ENCODE data around the gene TULP4.

Gene TULP4, protein sequence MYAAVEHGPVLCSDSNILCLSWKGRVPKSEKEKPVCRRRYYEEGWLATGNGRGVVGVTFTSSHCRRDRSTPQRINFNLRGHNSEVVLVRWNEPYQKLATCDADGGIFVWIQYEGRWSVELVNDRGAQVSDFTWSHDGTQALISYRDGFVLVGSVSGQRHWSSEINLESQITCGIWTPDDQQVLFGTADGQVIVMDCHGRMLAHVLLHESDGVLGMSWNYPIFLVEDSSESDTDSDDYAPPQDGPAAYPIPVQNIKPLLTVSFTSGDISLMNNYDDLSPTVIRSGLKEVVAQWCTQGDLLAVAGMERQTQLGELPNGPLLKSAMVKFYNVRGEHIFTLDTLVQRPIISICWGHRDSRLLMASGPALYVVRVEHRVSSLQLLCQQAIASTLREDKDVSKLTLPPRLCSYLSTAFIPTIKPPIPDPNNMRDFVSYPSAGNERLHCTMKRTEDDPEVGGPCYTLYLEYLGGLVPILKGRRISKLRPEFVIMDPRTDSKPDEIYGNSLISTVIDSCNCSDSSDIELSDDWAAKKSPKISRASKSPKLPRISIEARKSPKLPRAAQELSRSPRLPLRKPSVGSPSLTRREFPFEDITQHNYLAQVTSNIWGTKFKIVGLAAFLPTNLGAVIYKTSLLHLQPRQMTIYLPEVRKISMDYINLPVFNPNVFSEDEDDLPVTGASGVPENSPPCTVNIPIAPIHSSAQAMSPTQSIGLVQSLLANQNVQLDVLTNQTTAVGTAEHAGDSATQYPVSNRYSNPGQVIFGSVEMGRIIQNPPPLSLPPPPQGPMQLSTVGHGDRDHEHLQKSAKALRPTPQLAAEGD (N-terminal part only)

DNA sequence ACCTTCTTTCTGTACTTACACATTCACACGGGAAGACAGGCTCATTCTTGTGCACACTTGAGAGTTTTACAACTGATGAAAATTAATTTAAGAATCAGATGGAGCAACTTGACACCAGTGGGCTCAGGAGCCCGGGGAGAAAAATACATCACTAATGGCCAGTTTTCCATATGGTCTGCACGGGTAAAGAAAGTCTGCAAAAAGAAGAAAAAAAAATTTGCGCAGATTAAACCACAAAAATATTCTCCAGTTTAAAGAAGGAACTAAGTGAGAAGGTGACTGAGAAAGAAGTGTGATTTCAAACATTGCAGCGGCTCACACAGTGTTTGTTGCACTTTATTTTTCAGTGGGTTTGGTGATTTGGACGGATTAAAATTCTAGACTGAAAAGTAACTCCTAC, at the start of gene TULP4:
TSS of gene TULP4 (plus strand) at position 301 of the 400 bp plus-strand sequence. CDS start 1,552 bp downstream, outside the sequence.
- no peak for DNase-seq (ENCODE audit: low spot score)
- no peak for FAIRE-seq

DNA sequence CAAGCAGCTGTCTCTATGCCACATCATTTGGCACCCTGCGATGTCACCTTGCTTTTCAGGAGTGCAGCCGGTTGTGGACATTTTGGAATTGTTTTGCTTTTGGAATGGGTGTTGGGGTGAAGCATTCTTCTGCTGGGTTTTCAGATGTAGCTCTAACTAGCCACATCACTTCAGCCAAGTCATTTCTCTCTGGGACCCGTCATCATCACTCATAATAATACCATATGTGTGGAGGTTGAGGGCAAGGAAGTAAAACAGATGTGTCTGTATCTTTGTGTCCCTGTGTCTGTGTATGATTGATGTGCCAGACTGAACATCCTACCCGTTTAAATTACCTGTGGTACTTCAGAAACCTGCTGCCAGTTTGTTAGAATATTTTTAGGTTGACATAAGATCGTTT, 49.5 kb upstream of the TULP4 start:
- no peak for FAIRE-seq
- DNase-seq (ENCODE audit: low spot score), result no peak

DNA sequence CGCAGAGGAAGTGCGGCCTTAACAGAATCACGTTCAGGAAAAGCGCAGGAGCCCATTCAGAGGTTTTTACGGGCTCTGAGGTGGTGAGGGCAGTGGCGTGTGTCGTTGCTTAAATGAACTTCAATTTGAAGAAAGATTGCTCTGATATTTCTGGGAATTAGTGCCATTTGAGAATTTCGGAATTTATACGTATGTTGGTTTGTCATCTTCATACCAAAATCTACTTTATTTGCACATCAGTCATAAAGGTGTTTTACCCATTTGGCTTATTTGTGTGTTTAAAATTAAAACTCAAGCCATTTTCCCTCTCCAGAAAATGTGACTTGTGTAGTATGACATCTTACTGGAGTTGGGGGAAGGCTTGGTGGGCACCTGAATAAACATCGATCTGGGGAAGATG, 48.1 kb upstream of the TULP4 start:
- FAIRE-seq (no peak), DNase-seq (ENCODE audit: low spot score) (no peak)

DNA sequence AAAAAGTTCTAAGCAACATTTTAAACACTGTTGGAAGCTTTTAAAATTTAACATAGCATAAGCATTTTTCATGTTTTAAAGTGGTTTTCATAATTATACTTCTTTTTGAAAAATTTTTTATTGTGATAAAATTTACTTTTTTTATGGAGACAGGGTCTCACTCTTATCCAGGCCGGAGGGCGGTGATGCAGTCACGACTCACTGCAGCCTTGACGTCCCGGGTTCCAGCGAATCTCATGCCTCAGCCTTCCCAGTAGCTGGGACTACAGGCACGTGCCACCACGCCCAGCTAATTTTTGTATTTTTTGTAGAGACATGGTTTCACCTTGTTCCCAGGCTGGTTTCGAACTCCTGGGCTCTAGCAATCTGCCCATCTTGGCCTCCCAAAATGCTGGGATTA, 46.1 kb upstream of the TULP4 start:
- FAIRE-seq (no peak), DNase-seq (ENCODE audit: low spot score) (no peak)

DNA sequence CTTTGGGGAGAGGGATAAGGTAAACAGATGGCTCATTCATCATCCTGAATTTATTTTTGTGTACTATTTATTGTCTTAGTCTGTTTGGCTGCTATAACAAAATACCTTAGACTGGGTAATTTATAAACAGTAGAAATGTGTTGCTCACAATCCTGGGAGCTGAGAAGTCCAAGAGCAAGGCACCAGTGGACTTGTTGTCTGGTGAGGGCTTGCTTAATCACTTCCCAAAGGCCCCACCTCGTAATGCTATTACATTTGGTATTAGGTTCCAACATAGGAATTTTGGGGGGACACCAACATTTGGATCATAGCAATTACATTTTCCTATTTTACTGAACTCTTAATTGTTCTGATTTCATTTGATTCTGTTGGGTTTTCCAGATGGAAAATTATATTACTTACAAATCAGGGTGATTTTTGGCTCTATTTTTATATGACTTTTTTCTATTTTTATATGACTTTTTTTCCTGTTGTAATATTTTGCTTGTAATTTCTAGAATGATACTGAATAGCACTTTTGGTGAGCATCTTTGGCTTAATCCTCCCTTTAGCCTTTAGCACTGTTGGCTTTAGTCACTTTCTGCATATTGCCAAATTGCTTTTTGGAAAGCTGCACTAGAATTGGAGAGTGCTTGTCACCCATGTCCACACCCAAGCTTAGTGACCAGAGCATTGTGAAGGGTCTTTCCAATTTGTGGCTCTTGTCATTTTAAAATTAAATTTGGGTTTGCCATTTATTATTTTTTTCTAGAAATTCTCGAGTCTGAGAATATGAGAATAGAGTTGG, 43.7 kb upstream of the TULP4 start:
- no peak for FAIRE-seq
- DNase-seq (ENCODE audit: low spot score), result no peak

DNA sequence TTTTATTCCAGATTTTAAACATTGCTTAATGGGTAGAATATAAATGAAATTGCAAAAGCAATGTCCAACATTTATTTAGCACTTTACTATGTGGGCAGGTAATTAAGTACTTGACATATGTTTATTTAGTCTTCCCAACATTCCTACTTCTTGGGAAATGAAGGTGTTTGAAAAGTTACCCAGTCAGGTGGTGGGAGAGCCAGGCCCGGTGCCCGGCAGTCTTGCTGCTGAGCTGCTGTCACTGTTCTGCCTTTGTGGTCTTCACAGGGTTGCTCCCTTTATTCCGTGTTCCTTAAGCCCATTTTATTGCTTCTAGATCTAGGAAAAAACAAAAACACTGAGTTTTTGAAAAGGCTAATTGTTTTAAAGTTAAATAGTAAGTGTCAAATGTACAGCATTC, 42.6 kb upstream of the TULP4 start:
- DNase-seq (ENCODE audit: low spot score) (no peak), FAIRE-seq (no peak)

DNA sequence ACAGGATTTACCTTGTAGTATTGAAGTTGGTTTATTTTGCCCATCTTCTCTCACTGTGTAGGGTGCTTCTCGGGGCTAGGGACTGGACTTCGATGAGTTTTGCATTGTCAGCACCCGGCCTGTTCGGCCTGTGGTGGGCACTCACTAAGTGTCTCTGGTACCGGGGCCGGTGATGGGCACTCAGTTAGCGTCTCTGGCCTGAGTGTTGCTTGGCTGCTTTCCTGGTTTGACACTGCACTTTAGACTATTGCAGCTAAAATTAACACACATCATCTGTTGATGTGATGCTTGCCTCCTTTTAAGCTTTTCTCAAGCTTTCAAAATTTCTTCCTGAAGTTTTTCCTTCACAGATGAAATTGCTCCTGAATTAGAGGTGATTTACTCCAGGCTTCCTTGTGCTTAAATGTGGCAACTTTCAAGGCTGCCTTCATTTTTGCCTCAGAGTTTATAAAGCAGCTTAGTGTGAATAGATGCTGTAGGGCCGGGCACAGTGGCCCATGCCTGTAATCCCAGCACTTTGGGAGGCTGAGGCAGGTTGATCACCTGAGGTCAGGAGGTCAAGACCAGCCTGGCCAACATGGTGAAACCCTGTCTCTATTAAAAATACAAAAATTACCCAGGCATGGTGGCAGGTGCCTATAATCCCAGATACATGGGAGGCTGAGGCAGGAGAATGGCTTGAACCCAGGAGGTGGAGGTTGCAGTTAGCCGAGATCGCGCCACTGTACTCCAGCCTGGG, 41.7 kb upstream of the TULP4 start:
- no peak for DNase-seq (ENCODE audit: low spot score)
- FAIRE-seq, result no peak

DNA sequence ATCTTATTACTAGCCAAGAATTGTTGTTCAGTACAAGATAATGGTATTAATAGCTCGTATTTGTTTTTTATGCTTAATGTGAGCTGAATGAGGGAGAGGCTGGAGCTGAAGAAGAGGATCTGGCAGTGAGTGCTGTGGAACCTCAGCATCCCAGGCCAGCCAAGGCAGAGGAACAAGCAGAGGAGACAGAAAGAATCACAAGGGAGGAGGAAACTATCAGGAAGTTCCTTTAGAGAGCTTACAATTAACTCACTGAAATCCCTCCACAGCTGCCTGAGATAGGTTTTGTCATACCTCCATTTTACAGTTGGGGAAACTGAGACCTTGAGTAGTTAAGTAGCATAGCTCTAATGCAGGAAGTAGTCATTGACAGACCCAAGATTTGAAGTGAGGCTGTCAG, 39.9 kb upstream of the TULP4 start:
- FAIRE-seq (no peak), DNase-seq (ENCODE audit: low spot score) (no peak)

DNA sequence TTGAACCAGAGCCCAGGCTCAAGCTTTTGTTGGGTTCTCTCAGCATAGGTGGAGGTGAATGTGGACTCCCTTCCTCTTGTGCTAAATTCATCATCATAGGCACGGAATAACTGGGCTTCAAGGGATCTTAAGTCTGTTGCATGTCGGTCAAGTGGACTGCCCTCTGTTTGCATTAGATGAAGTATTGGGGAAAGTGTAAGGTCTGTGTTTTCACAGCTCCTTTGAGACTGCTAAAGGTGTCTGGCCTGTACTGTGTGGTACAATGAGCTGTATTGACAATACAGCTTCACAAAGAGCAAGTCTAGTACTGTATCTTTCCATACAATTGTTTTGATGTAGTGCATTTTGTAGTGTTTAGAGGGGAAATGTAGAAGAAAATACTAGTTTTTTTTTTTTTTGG, 34.3 kb upstream of the TULP4 start:
- no peak for DNase-seq (ENCODE audit: low spot score)
- FAIRE-seq, result no peak

DNA sequence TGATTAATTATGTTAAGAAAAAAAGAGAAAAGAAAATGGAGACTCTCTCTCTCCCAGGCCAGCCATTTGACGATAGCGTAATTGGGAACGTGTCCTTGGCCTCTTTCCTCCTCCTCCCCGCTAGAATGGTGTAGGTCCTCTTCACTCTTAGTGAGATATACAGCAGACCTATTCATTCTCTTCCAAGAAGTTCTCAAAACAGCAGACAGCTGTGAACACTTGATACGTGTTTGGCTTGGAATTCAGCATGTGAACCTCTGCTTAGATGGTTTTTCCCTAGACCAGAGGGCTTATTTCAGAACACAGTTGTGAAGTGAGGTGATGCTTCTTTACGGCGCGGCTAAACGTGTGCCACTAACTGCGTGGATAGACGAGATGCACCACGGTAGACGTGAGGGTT, 32.6 kb upstream of the TULP4 start:
- FAIRE-seq, result no peak
- DNase-seq (ENCODE audit: low spot score), result no peak

DNA sequence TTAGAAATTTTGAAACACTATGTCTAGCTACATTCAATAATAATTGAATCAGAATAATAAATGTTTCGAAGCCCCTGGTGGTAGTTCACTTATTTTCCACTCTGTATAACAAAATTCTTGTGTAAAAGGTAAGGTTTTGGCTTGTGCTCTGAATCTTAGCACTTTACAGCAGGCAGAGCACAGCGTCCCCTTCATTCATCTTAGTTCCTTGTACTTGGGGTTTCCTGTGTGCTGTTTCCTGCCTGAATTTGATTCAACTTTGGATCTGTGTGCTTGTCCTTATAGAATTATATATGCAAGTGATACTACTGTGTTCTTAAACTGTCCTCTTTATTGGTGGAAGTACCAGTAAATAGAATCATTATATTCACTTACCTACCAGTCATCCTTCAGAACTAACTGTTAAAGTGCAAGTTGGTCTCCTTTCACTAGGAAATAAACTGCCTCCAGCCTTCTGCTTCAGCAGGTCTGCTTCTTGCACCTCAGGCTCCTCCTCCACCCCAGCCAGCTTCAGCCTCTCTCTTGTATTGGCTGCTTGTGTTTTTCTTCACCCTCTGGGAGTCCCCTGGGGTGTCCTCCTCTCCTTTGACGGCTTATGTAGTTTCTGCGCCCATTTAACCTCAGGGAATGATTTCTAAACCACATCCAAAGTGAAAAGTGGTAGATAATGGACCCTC, 28.8 kb upstream of the TULP4 start:
- FAIRE-seq, result no peak
- no peak for DNase-seq (ENCODE audit: low spot score)

DNA sequence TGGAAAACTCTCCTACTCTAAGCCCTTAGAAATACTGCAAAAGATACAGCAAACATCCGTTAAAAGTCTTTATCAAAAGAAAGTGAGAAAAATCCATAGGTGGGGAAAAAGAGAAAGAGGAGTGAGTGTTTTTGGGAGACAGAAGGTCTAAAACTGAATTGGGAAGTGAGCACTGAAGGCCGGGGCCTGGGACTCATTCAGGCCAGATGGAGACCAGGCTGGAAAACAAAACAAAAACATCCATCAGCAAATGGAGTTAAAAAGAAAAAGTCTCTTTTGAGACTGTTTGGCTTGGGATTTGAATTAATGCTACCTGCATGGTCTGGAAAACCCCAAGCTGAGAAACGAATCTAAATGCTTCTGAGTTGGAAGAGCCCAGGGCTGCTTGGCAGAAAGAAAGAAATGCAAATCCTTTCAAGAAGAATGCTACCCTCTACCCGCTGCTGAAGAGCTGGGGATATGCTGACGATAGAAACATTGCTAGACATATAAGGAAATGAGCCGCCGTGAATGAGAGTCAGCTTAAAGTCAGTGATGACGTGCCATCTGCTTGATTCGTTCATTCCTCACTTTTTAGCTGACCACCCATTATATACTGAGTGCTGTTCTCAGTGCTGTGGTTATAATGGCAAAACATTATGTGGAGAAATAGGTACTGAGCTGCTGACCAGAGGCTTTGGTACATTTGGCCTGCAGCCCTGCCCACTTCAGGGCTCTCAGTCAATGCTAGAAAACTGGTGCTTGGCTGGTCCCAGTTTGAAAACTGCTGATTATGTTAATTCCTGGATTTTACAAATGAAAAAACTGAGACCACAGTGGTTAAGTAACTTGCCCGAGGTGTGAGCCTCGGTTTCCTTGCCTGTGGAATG, 28.0 kb upstream of the TULP4 start:
- no peak for DNase-seq (ENCODE audit: low spot score)
- no peak for FAIRE-seq

DNA sequence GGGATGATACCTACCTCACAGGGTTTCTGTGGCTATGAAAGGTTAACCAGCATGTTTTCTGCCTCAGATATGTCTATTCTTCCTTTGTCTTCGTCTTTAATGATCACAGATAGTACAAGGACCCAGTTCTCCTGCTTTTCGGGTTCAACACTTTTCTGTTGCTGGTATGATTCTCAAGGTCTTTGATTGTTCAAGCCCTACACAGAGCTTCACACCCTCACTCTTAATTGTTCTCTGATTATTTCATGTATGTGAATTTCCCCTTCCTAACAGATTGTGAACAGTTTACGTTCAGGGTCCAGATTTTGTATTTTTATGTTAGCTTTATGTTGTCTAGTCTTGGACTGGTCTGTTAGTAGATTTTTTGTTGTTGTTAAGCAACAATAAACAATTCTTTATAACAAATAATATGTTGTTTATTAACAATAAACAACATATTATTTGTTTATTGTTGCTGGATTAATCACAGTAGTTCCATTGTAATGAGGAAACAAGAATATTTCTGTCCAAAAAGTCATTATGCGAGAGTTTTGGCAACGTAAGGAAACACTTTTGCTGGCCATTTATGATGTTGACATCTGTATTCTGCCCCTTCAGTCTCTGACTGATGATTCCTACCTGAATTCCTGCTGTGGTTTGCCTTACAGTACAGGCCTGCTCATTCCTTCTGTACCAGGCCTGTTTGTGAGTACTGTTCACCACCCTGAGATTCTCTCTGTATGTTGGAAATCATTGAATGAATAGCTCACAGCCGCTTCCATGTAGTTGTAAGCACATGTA, 27.2 kb upstream of the TULP4 start:
- FAIRE-seq, result no peak

DNA sequence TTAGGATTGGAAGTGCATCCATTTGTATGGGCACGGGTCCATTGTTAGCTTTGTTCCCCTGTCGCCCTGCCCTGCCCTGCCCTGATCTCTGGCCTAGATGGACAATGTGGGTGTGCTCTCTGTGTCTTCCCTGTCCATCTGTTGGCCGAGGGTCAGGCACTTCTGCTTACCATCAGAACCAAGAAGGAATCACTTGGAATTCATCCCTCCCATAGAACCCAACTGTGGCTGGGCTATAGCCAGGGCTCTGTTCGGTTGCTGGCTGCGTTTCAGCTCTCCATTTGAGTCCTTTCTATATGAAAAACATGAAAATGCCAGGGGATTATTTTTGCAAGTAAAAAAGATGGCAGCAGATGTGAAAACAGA, 26.6 kb upstream of the TULP4 start:
- FAIRE-seq (no peak), DNase-seq (ENCODE audit: low spot score) (no peak)

More for the DNA sequence above, 27.2 kb upstream of the TULP4 start:
- no peak for DNase-seq (ENCODE audit: low spot score)

DNA sequence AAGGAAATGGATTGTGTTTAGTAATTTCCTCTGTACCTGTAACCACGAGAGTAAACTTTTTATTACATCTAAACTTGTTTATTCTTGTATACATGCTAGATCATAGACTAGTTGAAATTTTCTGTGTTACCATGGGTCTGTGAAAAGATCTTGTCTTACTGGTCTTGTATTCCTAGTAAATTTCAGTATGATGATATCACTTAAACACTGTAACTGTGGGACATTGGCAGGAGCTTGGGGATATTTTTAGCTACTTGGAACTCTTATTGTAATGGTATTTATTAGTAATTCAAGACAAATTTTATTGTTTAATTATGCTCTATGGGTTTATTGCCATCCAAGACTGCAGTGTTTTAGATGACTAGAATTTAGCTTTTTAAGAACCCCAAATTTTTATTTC, 25.9 kb upstream of the TULP4 start:
- FAIRE-seq (no peak), DNase-seq (ENCODE audit: low spot score) (no peak)

DNA sequence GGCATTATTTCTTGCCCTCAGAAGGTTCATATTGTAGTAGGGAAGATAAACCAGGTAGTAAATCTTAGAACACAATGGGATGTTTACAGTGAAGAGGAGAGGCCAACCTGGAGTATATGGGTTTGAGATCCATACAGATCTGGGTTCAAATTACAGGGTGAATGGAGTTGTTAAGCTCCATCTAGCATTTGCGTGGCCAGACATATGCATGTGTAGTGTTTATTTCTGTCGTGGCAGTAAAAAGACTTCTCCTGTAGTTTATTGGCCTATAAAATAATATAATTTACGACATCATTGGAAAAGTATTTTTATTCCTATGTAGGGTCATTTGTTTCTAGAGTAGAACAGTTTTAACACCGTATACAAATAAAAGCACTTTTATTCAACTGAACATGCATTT, 25.2 kb upstream of the TULP4 start:
- DNase-seq (ENCODE audit: low spot score), result no peak

DNA sequence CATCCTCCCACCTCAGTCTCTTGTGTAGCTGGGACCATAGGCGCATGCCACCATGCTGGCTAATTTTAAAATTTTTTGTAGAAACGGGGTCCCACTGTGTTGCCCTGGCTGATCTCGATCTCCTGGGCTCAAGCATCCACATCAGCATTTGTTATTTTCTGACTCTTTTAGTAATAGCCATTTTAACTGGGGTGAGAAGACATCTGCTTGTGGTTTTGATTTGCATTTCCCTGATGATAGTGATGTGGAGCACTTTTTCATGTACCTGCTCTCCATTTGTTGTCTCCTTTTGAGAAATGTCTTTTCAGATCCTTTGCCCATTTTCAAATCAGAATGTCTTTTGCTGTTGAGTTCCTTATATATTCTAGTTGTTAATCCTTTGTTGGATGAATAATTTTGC, 22.2 kb upstream of the TULP4 start:
- FAIRE-seq, result no peak

More for the DNA sequence above, 25.2 kb upstream of the TULP4 start:
- no peak for FAIRE-seq

DNA sequence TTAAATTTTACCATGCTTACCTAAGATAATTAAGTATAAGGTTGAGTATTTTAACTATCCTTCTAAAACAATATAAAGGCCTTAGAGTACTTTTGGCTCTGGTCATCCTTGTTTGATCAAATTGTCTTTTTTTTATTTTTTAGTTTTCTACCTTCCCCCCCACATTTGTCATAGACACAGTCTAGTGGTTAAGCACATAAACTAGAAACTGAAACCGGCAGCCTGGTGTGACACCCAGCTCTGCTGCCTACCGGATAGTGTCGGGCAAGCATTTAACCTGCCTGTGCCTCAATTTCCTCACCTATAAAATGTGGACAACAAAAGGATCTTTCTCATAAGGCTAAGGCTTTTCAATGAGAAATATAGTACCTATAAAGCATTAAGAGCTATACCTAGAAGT, 21.6 kb upstream of the TULP4 start:
- DNase-seq (ENCODE audit: low spot score) (no peak), FAIRE-seq (no peak)

More for the DNA sequence above, 22.2 kb upstream of the TULP4 start:
- DNase-seq (ENCODE audit: low spot score), result no peak

DNA sequence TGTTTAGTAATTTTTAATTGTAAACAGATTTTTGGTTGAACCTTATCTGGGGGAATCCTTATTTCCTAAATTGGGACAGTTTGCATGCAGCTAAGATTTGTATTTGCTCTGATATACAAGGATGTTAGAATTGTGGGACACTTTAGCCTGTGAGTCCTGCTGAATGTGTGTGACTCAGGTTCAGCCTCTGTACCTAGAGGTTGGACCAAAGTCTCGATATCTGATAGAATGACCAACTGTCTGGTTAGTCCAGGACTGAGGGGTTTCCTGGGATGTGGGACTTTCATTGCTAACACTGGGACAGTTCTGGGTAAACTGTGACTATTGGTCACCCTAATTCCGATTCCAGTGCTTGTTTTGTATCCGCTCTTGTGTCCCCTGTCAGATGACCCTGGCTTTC, 20.2 kb upstream of the TULP4 start:
- FAIRE-seq, result no peak
- DNase-seq (ENCODE audit: low spot score), result no peak

Measured in RCC 7860 (cell line).